ENCODE data around the gene TRIM3.

DNA sequence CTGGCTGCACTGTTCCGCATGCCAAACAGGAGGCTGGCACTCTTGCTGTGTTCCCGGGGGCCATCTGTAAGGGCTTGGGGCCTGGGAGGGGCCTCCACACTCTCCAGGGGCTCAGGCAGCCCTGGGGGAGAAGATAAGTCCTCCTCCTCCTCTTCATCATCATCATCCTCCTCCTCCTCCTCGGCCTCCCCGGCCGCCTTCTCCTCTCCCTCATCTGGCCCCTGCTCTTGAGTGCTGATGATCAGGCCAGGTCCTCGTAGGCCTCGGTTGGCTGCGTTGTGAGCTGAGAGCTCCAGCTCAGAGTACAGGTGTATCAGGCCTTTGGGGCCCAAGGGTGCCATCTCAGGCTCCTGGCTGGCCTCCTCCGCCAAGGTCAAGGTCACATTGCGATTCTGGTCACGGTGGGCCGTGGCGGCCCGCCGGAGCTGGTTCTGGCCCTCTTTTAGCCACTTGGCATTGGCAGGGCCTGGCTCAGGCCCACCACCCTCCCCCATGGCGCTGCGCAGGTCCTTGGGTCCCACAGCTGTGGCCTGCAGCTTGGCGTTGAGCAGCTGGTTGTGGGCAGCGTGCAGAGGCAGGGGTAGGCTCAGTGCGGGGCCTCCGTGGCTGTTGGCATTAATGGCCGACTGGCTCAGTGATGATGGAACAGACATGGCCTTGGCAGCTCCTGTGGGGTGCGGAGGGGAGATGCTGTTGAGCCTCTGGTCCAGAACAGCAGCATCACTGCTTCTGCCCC, 62.9 kb downstream of the TRIM3 start:
- no peak for TF ChIP-seq POLR2A (IDR thresholded peaks at IDR 0.05)
- TF ChIP-seq, protein P1, sequence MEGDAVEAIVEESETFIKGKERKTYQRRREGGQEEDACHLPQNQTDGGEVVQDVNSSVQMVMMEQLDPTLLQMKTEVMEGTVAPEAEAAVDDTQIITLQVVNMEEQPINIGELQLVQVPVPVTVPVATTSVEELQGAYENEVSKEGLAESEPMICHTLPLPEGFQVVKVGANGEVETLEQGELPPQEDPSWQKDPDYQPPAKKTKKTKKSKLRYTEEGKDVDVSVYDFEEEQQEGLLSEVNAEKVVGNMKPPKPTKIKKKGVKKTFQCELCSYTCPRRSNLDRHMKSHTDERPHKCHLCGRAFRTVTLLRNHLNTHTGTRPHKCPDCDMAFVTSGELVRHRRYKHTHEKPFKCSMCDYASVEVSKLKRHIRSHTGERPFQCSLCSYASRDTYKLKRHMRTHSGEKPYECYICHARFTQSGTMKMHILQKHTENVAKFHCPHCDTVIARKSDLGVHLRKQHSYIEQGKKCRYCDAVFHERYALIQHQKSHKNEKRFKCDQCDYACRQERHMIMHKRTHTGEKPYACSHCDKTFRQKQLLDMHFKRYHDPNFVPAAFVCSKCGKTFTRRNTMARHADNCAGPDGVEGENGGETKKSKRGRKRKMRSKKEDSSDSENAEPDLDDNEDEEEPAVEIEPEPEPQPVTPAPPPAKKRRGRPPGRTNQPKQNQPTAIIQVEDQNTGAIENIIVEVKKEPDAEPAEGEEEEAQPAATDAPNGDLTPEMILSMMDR (IDR thresholded peaks at IDR 0.05), result no peak
- no peak for TF ChIP-seq POLR2AphosphoS5 (IDR thresholded peaks at IDR 0.05)

All from breast epithelium (tissue), 3 donors.